Upper lobe of left lung (tissue), 4 donors: ENCODE measurements around the gene DCST2.

ENCODE experiments used
- CTCF ChIP-seq, 6 experiments: fragments of 450-650 bp in 4 of 6; fragments of 200-600 bp in 2 of 6; sonication (generic) in 2 of 6; IDR thresholded peaks; one replicate each; pipeline ENCODE4 v1.5.1; 2016 to 2019; ENCODE audit warnings: antibody characterized with exemption in 6 of 6
- EP300 ChIP-seq, 4 donors: sonication (generic); formaldehyde crosslinking; IDR thresholded peaks; one replicate each; pipeline ENCODE4 v1.5.1; 2017; ENCODE audit warnings: antibody characterized with exemption in 4 of 4, control low read depth in 2 of 4
- POLR2A ChIP-seq, 4 donors: fragments of 450-650 bp; IDR thresholded peaks; one replicate each; pipeline ENCODE4 v1.5.1; 2016 to 2017; ENCODE audit warnings: antibody characterized with exemption in 4 of 4, mild to moderate bottlenecking in 2 of 4
- POLR2AphosphoS5 ChIP-seq, 2 donors: sonication (generic); formaldehyde crosslinking; IDR thresholded peaks; one replicate each; pipeline ENCODE4 v1.5.1; 2017; ENCODE audit warnings: antibody characterized with exemption in 2 of 2

DNA sequence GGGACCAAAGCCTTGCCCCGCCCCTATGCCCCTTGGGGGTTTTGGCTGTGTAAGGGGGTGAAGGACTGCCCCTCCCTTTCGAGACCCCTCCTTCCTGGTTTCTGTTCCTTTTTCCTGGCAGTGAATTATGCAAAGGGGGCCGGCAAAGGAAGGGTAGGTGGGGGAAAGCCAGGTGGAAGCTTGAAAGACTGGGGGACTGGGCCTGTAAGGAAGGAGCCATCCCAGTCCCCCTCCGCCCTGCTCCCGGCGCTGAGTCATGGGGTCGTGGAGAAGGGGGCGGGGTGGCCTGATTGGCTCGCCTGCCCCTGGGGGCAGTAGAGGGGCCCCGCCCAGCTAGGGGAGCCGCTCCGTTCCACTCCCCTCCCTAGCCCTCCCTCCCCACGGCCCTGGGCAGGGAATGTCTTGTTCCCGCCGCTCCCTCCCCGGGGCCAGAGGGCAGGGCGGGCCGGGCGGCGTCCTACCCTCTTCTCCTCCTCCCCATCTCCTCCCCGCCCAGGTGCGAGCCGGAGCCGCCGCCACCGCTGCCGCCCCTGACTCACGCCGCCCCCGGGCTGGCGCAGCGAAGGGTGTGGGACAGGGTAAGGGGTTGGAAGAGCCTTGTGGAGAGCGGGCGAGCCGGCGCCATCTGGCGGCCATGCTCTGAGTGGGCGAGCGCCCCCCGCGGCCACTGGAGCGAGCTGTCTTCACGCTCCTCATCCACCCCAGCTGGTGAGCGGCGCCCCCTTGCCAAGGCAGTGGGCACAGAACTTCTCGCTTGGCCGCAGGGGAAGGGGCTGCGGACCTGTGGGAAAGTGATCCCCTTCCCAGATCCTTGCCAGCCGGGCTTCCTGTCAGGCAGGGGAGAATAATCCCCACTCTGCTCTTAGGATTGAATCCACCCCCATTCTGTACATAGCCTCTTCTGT lies 16.3 kb downstream of the DCST2 start:
- TF ChIP-seq POLR2A (IDR thresholded peaks at IDR 0.05): peak in 1 of 4 donors; percentile 63
- peak; percentile 80 to 83 for TF ChIP-seq POLR2AphosphoS5 (IDR thresholded peaks at IDR 0.05)
- TF ChIP-seq CTCF (IDR thresholded peaks at IDR 0.05): peak; percentile 97 to 100 (median 99)
- peak in 2 of 4 donors; percentile 66 to 81 for TF ChIP-seq EP300 (IDR thresholded peaks at IDR 0.05)
